Cerebellar nuclear complex (tissue), 1 donor: Measurements from ENCODE around the gene SASH1.

Experiments used
- DNase-seq, 2 experiments: peaks; one replicate each; lab custom pipeline; 2025; lab: John Stamatoyannopoulos, UW

Gene SASH1

GRCh38 chr6:148432462-148433195, 90.0 kb downstream of the SASH1 start:
- no peak for DNase-seq

GRCh38 chr6:148435386-148435785, 92.7 kb downstream of the SASH1 start:
- DNase-seq = no peak

GRCh38 chr6:148436466-148436865, 93.8 kb downstream of the SASH1 start:
- DNase-seq = no peak

DNA sequence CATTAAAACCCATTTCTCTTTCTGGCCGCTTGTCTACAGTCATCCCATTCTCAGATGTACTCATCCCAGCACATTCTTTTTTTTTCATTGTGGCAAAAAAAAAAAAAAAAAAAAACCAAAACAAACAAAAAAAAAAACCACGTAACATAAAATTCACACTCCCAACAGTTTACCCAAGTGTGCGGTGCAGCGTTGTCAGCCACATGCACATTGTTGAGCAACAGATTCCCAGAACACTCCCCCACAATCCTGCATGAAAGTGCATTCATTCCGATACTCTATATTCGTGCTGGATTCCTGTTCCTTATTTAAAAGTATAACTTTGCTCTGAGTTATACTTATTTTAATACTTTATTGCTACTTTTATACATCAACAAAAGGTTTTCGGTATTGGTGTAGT, 96.0 kb downstream of the SASH1 start:
- no peak for DNase-seq

- DNase-seq = no peak
Observed at GRCh38 chr6:148440016-148440415, 97.4 kb downstream of the SASH1 start.

GRCh38 chr6:148440877-148441453, 98.3 kb downstream of the SASH1 start:
- no peak for DNase-seq

DNA sequence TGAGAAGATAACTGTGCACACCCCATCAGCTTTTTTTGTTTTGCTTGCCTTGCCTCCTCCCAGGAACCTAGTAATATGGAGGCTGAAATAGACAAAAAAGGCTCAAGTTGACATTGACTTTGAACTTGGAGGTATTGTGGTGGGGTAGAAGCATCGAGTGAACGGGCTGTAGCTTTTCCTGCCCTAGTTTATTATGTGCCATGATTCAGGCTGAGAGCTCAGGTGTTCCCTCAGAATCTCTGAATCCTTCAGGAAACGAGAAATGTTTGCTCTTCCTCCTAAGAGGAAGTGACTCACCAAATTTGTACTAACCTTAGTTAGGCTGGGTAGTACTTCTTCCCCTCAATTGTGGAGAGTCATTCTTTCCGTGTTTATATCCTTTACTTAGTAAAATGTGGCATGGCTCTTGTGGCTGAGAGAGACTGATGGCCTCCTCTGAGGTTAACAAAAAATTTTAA, 98.8 kb downstream of the SASH1 start:
- no peak for DNase-seq

- no peak for DNase-seq
Observed at GRCh38 chr6:148443798-148444560, 101.3 kb downstream of the SASH1 start.

DNA sequence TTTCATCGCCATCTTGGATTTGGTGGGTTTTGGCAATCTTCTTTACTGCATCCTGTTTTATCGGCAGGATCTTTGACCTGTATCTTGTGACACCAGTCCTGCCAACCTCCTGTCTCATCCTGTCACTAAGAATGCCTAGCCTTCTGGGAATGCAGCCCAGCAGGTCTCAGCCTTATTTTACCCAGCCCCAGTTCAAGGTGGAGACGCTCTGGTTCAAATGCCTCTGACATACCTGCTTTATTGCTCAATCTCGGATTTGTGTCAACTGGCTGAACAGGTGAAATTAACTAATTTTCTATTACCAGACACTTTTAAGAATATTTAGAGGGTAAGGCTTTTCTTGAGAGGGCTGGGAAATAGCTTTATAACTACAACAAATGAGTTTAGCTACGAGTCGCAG, 102.5 kb downstream of the SASH1 start:
- no peak for DNase-seq

- DNase-seq = no peak
Observed at GRCh38 chr6:148445620-148446019, 103.0 kb downstream of the SASH1 start.

DNA sequence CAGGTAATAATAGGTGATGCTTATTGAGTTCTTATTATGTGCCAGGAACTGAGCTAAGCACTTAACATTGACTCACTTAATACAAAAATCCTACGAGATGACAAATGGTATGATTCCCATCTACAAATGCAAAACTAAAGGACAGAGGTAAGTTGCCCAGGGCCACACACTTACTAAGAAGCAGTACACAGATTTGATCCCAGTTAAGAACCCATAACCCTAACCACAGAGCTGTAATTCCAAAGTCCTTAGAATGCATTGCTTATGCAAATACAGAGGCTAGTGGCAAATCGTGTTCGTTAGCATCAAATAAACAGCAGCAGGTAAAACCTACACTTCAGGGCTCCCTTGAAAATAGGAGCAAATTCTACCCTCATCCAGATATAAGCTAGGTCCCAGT, 104.0 kb downstream of the SASH1 start:
- no peak for DNase-seq

DNA sequence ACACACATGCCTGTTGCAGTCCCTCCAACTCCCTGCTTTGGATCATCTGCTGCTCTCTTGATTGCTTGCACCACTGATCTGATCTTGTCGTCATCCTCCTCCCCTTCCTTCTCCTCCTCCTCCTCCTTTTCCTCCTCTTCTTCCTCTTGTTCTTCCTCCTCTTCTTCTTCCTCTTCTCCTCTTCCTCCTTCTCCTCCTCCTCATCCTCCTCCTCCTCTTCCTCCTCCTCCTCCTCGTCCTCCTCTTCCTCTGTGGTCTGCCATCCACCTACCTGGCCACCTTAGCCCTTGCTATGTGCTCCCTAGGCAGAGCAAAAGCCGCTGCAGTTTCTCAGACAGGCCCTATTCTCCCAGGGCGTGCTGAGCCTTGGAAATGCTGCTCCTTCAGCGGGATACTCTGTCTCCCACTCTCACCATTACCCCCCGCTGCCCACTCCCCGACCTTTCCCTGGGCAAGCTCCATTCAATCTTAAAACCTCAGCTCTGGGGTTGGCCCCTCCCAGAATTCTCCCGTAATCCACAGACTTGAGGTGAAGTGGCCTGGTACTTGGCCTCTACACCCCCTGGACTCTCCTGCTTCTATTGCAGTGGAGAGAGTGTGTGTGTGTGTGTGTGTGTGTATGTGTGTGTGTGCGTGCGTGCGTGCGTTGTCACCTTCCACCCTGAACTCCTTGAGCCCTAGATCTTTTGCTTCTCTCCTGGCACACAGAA, 105.0 kb downstream of the SASH1 start:
- DNase-seq = no peak

- DNase-seq = no peak
Observed at GRCh38 chr6:148448369-148449012, 105.9 kb downstream of the SASH1 start.

GRCh38 chr6:148450866-148451265, 108.2 kb downstream of the SASH1 start:
- DNase-seq = no peak

DNA sequence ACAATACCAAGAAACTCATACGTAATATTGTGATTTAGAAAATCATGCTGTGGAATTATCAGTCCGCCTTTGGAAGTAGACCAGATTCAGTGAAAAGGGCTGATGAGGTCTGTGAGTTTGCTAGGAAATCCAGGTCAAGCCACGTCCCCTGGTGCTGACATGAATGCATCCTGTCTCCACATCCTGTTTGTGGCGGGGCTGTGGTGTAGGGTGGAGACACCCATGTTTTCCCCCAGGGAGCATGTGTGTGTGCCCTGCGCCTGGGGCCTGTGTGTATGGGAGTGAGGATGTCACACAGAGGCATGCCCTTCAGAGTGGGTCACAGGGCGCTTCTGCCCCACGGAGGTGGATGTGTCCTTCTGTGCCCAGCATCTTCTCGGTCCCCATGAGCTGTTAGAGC, 109.1 kb downstream of the SASH1 start:
- no peak for DNase-seq

GRCh38 chr6:148452876-148453275, 110.2 kb downstream of the SASH1 start:
- no peak for DNase-seq

GRCh38 chr6:148453906-148454305, 111.3 kb downstream of the SASH1 start:
- no peak for DNase-seq

DNA sequence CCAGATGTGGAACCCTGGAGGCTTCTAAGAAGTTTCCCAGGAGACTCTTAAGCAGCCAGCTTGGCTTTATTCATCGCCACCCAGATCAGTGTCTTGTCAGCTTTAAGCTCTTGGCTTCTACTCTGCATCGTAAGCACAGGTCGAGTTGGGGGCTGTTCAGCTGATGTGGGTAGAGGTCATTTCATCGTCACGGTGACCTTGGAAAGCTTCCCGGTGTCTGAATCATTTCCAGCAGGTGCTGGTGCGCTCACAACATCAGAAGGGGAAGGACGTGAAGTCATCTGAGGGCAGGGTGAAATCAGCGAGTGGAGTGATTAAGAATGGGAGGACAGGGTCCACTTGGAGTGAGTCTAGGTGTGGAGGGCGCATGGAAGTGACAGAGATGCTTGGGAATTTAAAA, 112.6 kb downstream of the SASH1 start:
- DNase-seq = no peak

DNA sequence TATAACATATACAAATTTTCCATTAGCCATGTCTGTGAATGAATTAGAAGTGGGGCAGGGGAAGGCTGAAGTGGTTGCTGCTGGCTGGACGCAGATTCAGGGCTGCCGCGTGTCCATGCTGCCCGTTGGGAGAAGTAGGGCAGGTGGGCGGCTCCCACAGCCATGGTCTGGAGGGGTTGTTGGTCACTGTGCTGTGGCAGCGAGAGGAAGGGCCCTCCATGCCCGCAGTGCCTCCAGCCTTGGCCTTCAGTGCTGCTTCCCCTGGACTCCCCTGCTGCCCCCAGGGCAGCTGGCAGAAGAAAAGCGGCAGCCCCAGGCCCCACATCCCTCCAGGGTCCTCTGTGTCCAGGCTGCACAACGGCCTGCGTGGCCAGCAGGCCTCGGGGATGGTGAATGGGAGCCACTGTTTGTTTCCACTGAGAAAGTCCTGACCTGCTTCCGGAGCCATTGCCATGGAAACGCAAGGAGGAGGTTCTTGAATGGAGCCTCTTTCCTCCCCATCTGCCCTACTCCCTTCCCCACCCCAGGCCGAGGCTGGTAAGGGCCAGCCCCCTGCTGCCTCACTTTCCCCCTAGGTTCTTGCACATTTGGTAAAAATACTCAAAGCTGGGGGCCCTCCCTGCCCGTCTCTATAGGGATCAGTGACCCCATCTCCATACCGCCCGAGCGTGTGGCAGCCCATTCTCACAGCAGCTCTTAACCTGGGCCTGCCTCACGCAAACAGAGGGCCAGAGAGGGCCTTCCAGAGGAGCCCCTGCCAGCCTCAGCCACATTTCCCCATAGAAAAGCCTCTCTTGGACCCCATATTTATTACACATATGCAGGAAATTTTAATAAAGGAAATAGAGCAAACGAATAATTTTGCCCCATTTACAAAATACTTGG, 113.3 kb downstream of the SASH1 start:
- DNase-seq = no peak

DNA sequence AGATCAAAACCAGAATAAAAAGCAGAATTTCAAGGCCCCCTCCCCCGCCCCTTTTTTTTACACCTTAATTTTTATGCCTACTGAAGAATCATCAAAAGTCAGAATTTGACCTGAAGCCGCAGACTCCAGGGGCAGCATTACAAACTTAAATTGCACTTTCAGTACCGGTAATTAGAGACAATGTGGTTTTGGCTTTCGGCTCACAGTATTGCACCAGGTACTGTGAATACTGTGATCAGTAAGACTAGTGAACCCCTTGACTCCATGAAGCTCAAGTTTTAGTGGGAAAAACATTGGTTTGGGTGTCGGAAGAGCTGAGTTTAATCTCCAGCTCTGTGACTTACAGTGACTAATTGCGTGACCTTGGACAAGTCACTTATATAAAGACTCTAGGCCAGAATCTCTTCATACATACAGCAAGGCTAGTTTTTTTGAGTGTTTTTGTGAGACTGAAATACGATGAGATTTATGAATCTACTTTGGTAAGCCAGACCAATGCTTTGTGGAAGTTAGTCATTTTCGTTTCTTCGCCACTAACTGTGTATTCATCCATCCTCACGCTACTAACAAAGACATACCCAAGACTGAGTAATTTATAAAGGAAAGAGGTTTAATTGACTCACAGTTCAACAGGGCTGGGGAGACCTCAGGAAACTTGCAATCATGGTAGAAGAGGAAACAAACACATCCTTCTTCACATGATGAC, 114.7 kb downstream of the SASH1 start:
- DNase-seq = no peak
